GM12878 (cell line): ENCODE measurements around the gene RAPGEF3. TPM values are rescaled to one million over a fixed set of nuclear protein-coding genes. Genes with fewer than 3 reads are reported as not detected.

Source experiments
- ATAC-seq: fragments of 200-7000 bp; cut with Tn5 transposase; 3 replicates; pipeline ENCODE4 v1.9.1; 2020; ENCODE audit warnings: mild to moderate bottlenecking, moderate library complexity
- BruUV-seq: library from RNA; stranded (reverse); fragments of 400-500 nt; replicated peaks from 2 replicates; lab custom pipeline; 2021; lab: Mats Ljungman, UMichigan
- CTCF ChIA-PET: fragments of 300-600 bp; sonication (Branson Sonifier 250); formaldehyde crosslinking; extraction: SDS; loops from one replicate; lab custom pipeline; 2021; ENCODE audit warnings: inconsistent platforms; lab: Yijun Ruan, JAX
- POLR2A ChIA-PET: fragments of 350-600 bp; formaldehyde crosslinking; extraction: SDS; loops from one replicate; lab custom pipeline; 2021; ENCODE audit warnings: inconsistent platforms; lab: Charles Lee
- RAD21 ChIA-PET: fragments of 300-600 bp; sonication (Branson Sonifier 250); formaldehyde crosslinking; loops from one replicate; lab custom pipeline; 2023; ENCODE audit warnings: antibody characterized with exemption; ENCODE audit not compliant: unreplicated experiment; lab: Charles Lee
- SMC1A ChIA-PET: fragments of 300-600 bp; sonication (Branson Sonifier 250); formaldehyde crosslinking; loops from one replicate; lab custom pipeline; 2023; ENCODE audit not compliant: unreplicated experiment, uncharacterized antibody; lab: Charles Lee
- DNase-seq: peaks from one replicate; pipeline ENCODE4 v3.0.0-alpha.2; 2011; ENCODE audit warnings: low read depth, low spot score
- FAIRE-seq: peaks from 3 replicates; lab custom pipeline; 2011; peaks lifted over from hg19 to GRCh38; lab: Jason Lieb, UNC
- H2AFZ ChIP-seq: 2 replicates; pipeline ENCODE4 v1.6.0; 2011; ENCODE audit warnings: low read depth, low read length, control low read depth; ENCODE audit not compliant: control insufficient read depth
- H3K27ac ChIP-seq: 2 replicates; pipeline ENCODE4 v1.5.1; 2011; ENCODE audit warnings: control low read depth; ENCODE audit not compliant: control insufficient read depth, insufficient read depth
- H3K27me3 ChIP-seq, 2 experiments: replicated peaks in 1 of 2; 2 replicates each; pipeline versions ENCODE4 v1.6.0 to v1.6.1; 2011; ENCODE audit warnings: low read length in 1 of 2; ENCODE audit not compliant: control insufficient read depth in 2 of 2, insufficient read depth in 2 of 2
- H3K36me3 ChIP-seq, 2 experiments: 2 replicates each; pipeline ENCODE4 v1.5.1; 2011; ENCODE audit warnings: low read length in 1 of 2; ENCODE audit not compliant: control insufficient read depth in 2 of 2, insufficient read depth in 2 of 2
- H3K4me1 ChIP-seq: 2 replicates; pipeline ENCODE4 v1.6.1; 2011; ENCODE audit warnings: mild to moderate bottlenecking, low read length, moderate library complexity, mixed read lengths; ENCODE audit not compliant: control insufficient read depth, insufficient read depth
- H3K4me2 ChIP-seq: 2 replicates; pipeline ENCODE4 v1.6.0; 2011; ENCODE audit warnings: control low read depth; ENCODE audit not compliant: control insufficient read depth, insufficient read depth
- H3K4me3 ChIP-seq: fragments of 200-600 bp; sonication (generic); 2 replicates; pipeline ENCODE4 v1.5.1; 2016
- H3K79me2 ChIP-seq: 2 replicates; pipeline ENCODE4 v1.6.0; 2011; ENCODE audit warnings: low read length; ENCODE audit not compliant: control insufficient read depth, insufficient read depth
- H3K9ac ChIP-seq: 2 replicates; pipeline ENCODE4 v1.8.0; 2011; ENCODE audit warnings: low read length, control low read depth, mixed read lengths; ENCODE audit not compliant: control insufficient read depth, insufficient read depth
- H3K9me3 ChIP-seq: replicated peaks from 3 replicates; pipeline ENCODE4 v1.5.1; 2011; ENCODE audit warnings: mild to moderate bottlenecking, low read length; ENCODE audit not compliant: control insufficient read depth, insufficient read depth
- H4K20me1 ChIP-seq: 2 replicates; pipeline ENCODE4 v1.6.0; 2011; ENCODE audit not compliant: control insufficient read depth, insufficient read depth
- BHLHE40 ChIP-seq, 2 experiments: fragments of 450-650 bp in 1 of 2; IDR thresholded peaks; 2 replicates each; pipeline ENCODE4 v1.6.1; 2011 to 2017; ENCODE audit warnings: low read depth in 2 of 2, borderline replicate concordance in 1 of 2, improper control_type of control experiment in 1 of 2, low read length in 1 of 2, mild to moderate bottlenecking in 1 of 2
- BMI1 ChIP-seq: fragments of 450-650 bp; IDR thresholded peaks from 2 replicates; pipeline ENCODE4 v1.6.1; 2016; ENCODE audit warnings: mild to moderate bottlenecking, moderate library complexity, borderline replicate concordance
- BRCA1 ChIP-seq: IDR thresholded peaks from 2 replicates; pipeline ENCODE4 v1.6.1; 2011; ENCODE audit warnings: low read depth, low read length, improper control_type of control experiment
- GABPA ChIP-seq: IDR thresholded peaks from 2 replicates; pipeline ENCODE4 v1.6.1; 2014; ENCODE audit warnings: antibody characterized with exemption, low read depth, mild to moderate bottlenecking, inconsistent platforms
- HDAC6 ChIP-seq: fragments of 200-600 bp; sonication (generic); IDR thresholded peaks from one replicate; pipeline ENCODE4 v1.8.0; 2017; ENCODE audit warnings: antibody characterized with exemption; ENCODE audit not compliant: unreplicated experiment
- NFXL1 ChIP-seq: fragments of 450-650 bp; IDR thresholded peaks from 2 replicates; pipeline ENCODE4 v1.6.1; 2017; ENCODE audit warnings: antibody characterized with exemption, mild to moderate bottlenecking, borderline replicate concordance
- NR2F1 ChIP-seq: fragments of 450-650 bp; conservative IDR thresholded peaks from 2 replicates; pipeline ENCODE4 v1.6.1; 2017; ENCODE audit warnings: mild to moderate bottlenecking
- PAX8 ChIP-seq: fragments of 450-650 bp; IDR thresholded peaks from 2 replicates; pipeline ENCODE4 v1.6.1; 2017; ENCODE audit warnings: mild to moderate bottlenecking, moderate library complexity
- SMAD5 ChIP-seq: IDR thresholded peaks from 2 replicates; pipeline ENCODE4 v1.6.1; 2016; ENCODE audit warnings: antibody characterized with exemption, low read depth
- TBL1XR1 ChIP-seq: IDR thresholded peaks from 2 replicates; pipeline ENCODE4 v1.6.1; 2012; ENCODE audit warnings: low read depth, low read length, improper control_type of control experiment
- TCF7 ChIP-seq: IDR thresholded peaks from 2 replicates; pipeline ENCODE4 v1.6.1; 2014; ENCODE audit warnings: antibody characterized with exemption, borderline replicate concordance
- YY1 ChIP-seq: IDR thresholded peaks from 2 replicates; pipeline ENCODE4 v1.6.1; 2011; ENCODE audit warnings: low read depth, mild to moderate bottlenecking, low read length
- WGBS: methylation state at CpG from one replicate; pipeline ENCODE4 v1.1.6; 2016; ENCODE audit warnings: low lambda C conversion rate; ENCODE audit not compliant: insufficient replicate concordance, insufficient coverage; ENCODE audit errors: missing lambda C conversion rate; 5-methylcytosine and 5-hydroxymethylcytosine counted together
- in situ Hi-C: fragments of 300-500 bp; cut with MboI; formaldehyde crosslinking; loops from 9 replicates; pipeline ENCODE4 v1.14.3; 2018; ENCODE audit warnings: mixed read lengths
- intact Hi-C: fragments of 100-400 bp; cut with micrococcal nuclease; formaldehyde crosslinking; loops from one replicate; pipeline ENCODE4 v1.14.2; 2022; ENCODE audit not compliant: unreplicated experiment
- polyA plus RNA-seq, 11 experiments: library from polyadenylated mRNA; depleted of rRNA in 4 of 11; unstranded in 6 of 11; stranded (reverse) in 5 of 11; fragments of >200 nt; fragmentation: Nextera tagmentation in 4 of 11; fragmentation: Illumina TruSeq in 1 of 11; extraction: Ambion mirVana in 4 of 11; extraction: Trizol in 1 of 11; gene quantifications; 1 replicate in 1 of 11; 2 replicates in 10 of 11; pipeline versions ENCODE4 v1.2.1 to v1.2.3, GENCODE V29; 2011 to 2016; ENCODE audit warnings: inconsistent platforms in 2 of 11, missing spikeins in 2 of 11, low read depth in 1 of 11
- total RNA-seq, 4 experiments: library from RNA; depleted of rRNA in 3 of 4; stranded (reverse); fragments of >200 nt in 3 of 4; fragmentation: Illumina TruSeq in 1 of 4; extraction: Trizol in 1 of 4; gene quantifications; 2 replicates each; pipeline versions ENCODE4 v1.2.1 to v1.2.3, GENCODE V29; 2013 to 2021
- TF ChIP-seq, protein P1 (sequence below): fragments of 450-650 bp; IDR thresholded peaks from 2 replicates; pipeline ENCODE4 v1.6.1; 2016; ENCODE audit warnings: mild to moderate bottlenecking, moderate library complexity, borderline replicate concordance
- TF ChIP-seq, protein P2 (sequence below): IDR thresholded peaks from 2 replicates; pipeline ENCODE4 v1.6.1; 2011; ENCODE audit warnings: borderline replicate concordance, low read depth, mild to moderate bottlenecking, moderate library complexity, low read length; ENCODE audit not compliant: insufficient read depth, poor library complexity, severe bottlenecking
- TF ChIP-seq, protein P3 (sequence below): fragments of 450-650 bp; formaldehyde crosslinking; IDR thresholded peaks from 2 replicates; pipeline ENCODE4 v1.4.0; 2022; ENCODE audit warnings: mild to moderate bottlenecking, moderate library complexity

Gene RAPGEF3
- total and polyA plus RNA-seq, 10 of the 15 experiments (the other 5 are each of a cell fraction or from before 2014, with no cell fraction given): 0.02 to 0.92 (median 0.31) TPM; not detected in 2

DNA sequence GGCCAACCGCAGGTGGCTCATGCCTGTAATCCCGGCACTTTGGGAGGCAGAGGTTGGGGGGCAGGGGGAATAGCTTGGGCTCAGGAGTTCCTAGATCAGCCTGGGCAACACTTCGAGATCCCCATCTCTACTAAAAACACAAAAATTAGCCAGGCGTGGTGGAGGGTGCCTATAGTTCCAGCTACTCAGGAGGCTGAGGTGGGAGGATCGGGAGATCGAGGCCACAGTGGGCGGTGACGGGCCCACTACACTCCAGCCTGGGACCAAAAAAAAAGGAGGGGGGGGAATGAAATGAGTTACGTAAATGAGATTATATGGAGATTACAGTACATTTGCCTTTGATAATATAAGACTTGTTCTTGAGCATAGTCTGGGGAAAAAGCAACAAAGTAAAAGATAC, 54.0 kb downstream of the RAPGEF3 start:
- RAD21 ChIA-PET: interaction anchor here (0.6 to 1.0 kb wide), 2 partner anchors 32 to 180 kb away, joined by 3 read pairs; no protein-coding TSS in a partner anchor
- in situ Hi-C loops: no loop called here
- WGBS: 68% methylated on average over 9 of the region's 9 CpGs
- Histone ChIP-seq H3K9ac (peak overlapping the region; percentile 82; the same call in 1 of the 2 replicates), H3K36me3 (no peaks in the 10 kb centered on the region; a peak in 1 of 4 replicates), H2AFZ (no peak overlapping the region), H3K4me2 (peak overlapping the region; percentile 91), H3K27ac (no peak overlapping the region), H3K9me3 (no peaks in the 10 kb centered on the region), H3K27me3 (no peaks in the 10 kb centered on the region), H3K79me2 (peaks cover 38% of the 10 kb centered on the region), H3K4me1 (peaks cover 26% of the 10 kb centered on the region), H4K20me1 (no peaks in the 10 kb centered on the region), H3K4me3 (peak overlapping the region; percentile 84)
- intact Hi-C loops: loop anchor here (10.0 kb wide), 1 partner anchor 1440 kb away; the partner anchor contains the start of gene SLC38A1
- BruUV-seq: no TSS peak
- CTCF ChIA-PET: interaction anchor here (0.6 to 9.7 kb wide), 7 partner anchors 10 to 63 kb away, joined by 3 to 102 read pairs (median 6); no protein-coding TSS in a partner anchor
- no peak for FAIRE-seq
- SMC1A ChIA-PET: interaction anchor here (1.4 kb wide), 1 partner anchor 9 kb away, joined by 4 read pairs; no protein-coding TSS in a partner anchor
- DNase-seq: no peak
- no peak for ATAC-seq
- POLR2A ChIA-PET: interaction anchor here (0.6 kb wide), 1 partner anchor 203 kb away, joined by 6 read pairs; no protein-coding TSS in a partner anchor
- TF ChIP-seq GABPA (no peak), HDAC6 (no peak), NR2F1 (no peak), SMAD5 (no peak), YY1 (no peak), NFXL1 (no peak), TCF7 (no peak), BMI1 (no peak), BHLHE40 (IDR thresholded peaks at IDR 0.05; ENCODE audit: borderline replicate concordance in 1 of 2, low read depth in 2 of 2, low read length in 1 of 2) (no peak), PAX8 (no peak), BRCA1 (no peak), TBL1XR1 (no peak)
- TF ChIP-seq, protein P1, sequence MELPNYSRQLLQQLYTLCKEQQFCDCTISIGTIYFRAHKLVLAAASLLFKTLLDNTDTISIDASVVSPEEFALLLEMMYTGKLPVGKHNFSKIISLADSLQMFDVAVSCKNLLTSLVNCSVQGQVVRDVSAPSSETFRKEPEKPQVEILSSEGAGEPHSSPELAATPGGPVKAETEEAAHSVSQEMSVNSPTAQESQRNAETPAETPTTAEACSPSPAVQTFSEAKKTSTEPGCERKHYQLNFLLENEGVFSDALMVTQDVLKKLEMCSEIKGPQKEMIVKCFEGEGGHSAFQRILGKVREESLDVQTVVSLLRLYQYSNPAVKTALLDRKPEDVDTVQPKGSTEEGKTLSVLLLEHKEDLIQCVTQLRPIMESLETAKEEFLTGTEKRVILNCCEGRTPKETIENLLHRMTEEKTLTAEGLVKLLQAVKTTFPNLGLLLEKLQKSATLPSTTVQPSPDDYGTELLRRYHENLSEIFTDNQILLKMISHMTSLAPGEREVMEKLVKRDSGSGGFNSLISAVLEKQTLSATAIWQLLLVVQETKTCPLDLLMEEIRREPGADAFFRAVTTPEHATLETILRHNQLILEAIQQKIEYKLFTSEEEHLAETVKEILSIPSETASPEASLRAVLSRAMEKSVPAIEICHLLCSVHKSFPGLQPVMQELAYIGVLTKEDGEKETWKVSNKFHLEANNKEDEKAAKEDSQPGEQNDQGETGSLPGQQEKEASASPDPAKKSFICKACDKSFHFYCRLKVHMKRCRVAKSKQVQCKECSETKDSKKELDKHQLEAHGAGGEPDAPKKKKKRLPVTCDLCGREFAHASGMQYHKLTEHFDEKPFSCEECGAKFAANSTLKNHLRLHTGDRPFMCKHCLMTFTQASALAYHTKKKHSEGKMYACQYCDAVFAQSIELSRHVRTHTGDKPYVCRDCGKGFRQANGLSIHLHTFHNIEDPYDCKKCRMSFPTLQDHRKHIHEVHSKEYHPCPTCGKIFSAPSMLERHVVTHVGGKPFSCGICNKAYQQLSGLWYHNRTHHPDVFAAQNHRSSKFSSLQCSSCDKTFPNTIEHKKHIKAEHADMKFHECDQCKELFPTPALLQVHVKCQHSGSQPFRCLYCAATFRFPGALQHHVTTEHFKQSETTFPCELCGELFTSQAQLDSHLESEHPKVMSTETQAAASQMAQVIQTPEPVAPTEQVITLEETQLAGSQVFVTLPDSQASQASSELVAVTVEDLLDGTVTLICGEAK: no peak
- TF ChIP-seq, protein P2, sequence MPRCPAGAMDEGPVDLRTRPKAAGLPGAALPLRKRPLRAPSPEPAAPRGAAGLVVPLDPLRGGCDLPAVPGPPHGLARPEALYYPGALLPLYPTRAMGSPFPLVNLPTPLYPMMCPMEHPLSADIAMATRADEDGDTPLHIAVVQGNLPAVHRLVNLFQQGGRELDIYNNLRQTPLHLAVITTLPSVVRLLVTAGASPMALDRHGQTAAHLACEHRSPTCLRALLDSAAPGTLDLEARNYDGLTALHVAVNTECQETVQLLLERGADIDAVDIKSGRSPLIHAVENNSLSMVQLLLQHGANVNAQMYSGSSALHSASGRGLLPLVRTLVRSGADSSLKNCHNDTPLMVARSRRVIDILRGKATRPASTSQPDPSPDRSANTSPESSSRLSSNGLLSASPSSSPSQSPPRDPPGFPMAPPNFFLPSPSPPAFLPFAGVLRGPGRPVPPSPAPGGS: no peak
- TF ChIP-seq, protein P3, sequence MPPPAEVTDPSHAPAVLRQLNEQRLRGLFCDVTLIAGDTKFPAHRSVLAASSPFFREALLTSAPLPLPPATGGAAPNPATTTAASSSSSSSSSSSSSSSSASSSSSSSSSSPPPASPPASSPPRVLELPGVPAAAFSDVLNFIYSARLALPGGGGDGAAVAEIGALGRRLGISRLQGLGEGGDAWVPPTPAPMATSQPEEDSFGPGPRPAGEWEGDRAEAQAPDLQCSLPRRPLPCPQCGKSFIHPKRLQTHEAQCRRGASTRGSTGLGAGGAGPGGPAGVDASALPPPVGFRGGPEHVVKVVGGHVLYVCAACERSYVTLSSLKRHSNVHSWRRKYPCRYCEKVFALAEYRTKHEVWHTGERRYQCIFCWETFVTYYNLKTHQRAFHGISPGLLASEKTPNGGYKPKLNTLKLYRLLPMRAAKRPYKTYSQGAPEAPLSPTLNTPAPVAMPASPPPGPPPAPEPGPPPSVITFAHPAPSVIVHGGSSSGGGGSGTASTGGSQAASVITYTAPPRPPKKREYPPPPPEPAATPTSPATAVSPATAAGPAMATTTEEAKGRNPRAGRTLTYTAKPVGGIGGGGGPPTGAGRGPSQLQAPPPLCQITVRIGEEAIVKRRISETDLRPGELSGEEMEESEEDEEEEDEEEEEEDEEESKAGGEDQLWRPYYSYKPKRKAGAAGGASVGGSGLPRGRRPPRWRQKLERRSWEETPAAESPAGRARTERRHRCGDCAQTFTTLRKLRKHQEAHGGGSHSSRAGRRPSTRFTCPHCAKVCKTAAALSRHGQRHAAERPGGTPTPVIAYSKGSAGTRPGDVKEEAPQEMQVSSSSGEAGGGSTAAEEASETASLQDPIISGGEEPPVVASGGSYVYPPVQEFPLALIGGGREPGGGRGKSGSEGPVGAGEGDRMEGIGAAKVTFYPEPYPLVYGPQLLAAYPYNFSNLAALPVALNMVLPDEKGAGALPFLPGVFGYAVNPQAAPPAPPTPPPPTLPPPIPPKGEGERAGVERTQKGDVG (CRISPR knock-in tag): no peak
